Measurements from ENCODE around the gene CRP. TPM values are rescaled to one million over a fixed set of nuclear protein-coding genes. Genes with fewer than 3 reads are reported as not detected.

Gene CRP
- total RNA-seq, 1 donor from 2014 or later = not detected

GRCh38 chr1:159664247-159664646 is 50.1 kb downstream of the CRP start:
- CTCF ChIA-PET = no interaction called here
- intact Hi-C loops (cut with micrococcal nuclease) = no loop called here

GRCh38 chr1:159663552-159663951 is 50.8 kb downstream of the CRP start:
- ChIA-PET POLR2A (no interaction called here), CTCF (no interaction called here)
- no peak overlapping the region for H3K27ac Mint-ChIP-seq
- TF ChIP-seq CTCF (IDR thresholded peaks at IDR 0.05) = no peak
- H3K4me1 Mint-ChIP-seq = no peaks in the 10 kb centered on the region
- ATAC-seq (ENCODE audit: low read depth) (no peak), DNase-seq (no peak)
- H3K27me3 Mint-ChIP-seq = peaks cover 13% of the 10 kb centered on the region
- H3K4me3 Mint-ChIP-seq = no peak overlapping the region
- peaks cover 29% of the 10 kb centered on the region for H3K9me3 Mint-ChIP-seq
- H3K36me3 Mint-ChIP-seq (ENCODE audit: low read depth) = peaks cover 1% of the 10 kb centered on the region
- intact Hi-C loops (cut with micrococcal nuclease) = no loop called here

More at GRCh38 chr1:159664247-159664646, 50.1 kb downstream of the CRP start:
- DNase-seq (no peak), ATAC-seq (ENCODE audit: low read depth) (no peak)
- POLR2A ChIA-PET = no interaction called here
- Mint-ChIP-seq H3K9me3 (peaks cover 29% of the 10 kb centered on the region), H3K27me3 (peaks cover 13% of the 10 kb centered on the region), H3K4me3 (no peak overlapping the region), H3K27ac (no peak overlapping the region), H3K4me1 (no peaks in the 10 kb centered on the region), H3K36me3 (ENCODE audit: low read depth) (peaks cover 1% of the 10 kb centered on the region)
- TF ChIP-seq CTCF (IDR thresholded peaks at IDR 0.05) = no peak

Other genes with a start within 250 kb of the CRP start
- not detected in 2 replicates for gene OR10J5, start 178.6 kb downstream of the CRP start, total RNA-seq
- not detected in 2 replicates for gene APCS, start 126.8 kb downstream of the CRP start, total RNA-seq
- gene DUSP23, start 66.4 kb upstream of the CRP start, total RNA-seq = 15.5 and 15.7 TPM in 2 replicates
- gene FCRL6, start 87.8 kb upstream of the CRP start, total RNA-seq = not detected in 2 replicates
- gene SLAMF8, start 112.3 kb upstream of the CRP start, total RNA-seq = 0.27 TPM in 2 replicates
- gene VSIG8, start 148.1 kb upstream of the CRP start, total RNA-seq = not detected in 2 replicates
- 1.2 and 1.8 TPM in 2 replicates for gene CFAP45, start 185.6 kb upstream of the CRP start, total RNA-seq
- gene TAGLN2, start 210.9 kb upstream of the CRP start, total RNA-seq = 327 and 364 TPM in 2 replicates
- gene IGSF9, start 231.0 kb upstream of the CRP start, total RNA-seq = not detected in 2 replicates
- not detected in 2 replicates for gene SLAMF9, start 239.6 kb upstream of the CRP start, total RNA-seq

All from activated B cell treated with CpG ODN at 0.5 μM for 24 hours (primary cell).